SU-DHL-6 (cell line): ENCODE results near the gene PRR33.

ENCODE experiments used
- CTCF ChIP-seq: fragments of 200-600 bp; sonication (generic); IDR thresholded peaks from one replicate; pipeline ENCODE4 v1.5.1; 2017; ENCODE audit warnings: antibody characterized with exemption, mild to moderate bottlenecking, low read length, moderate library complexity; ENCODE audit not compliant: insufficient read depth, poor library complexity, severe bottlenecking
- EZH2phosphoT487 ChIP-seq: fragments of 200-600 bp; sonication (generic), shearing (Covaris generic); conservative IDR thresholded peaks from 2 replicates; pipeline ENCODE4 v1.6.1; 2018; ENCODE audit warnings: mild to moderate bottlenecking, antibody characterized with exemption, low read length, moderate library complexity, mixed read lengths

GRCh38 chr11:1839924-1840779, 51.5 kb downstream of the PRR33 start:
- TF ChIP-seq CTCF = peak; percentile 12
- TF ChIP-seq EZH2phosphoT487 = no peak
